Adipocyte (in vitro differentiated cells): Measurements from ENCODE around the gene TBCA.

ENCODE experiments used
- DNase-seq: peaks from one replicate; pipeline ENCODE4 v3.0.0-alpha.2; 2015; ENCODE audit warnings: low read depth
- H3K27me3 ChIP-seq: replicated peaks from 2 replicates; pipeline ENCODE4 v1.7.0; 2013; ENCODE audit warnings: mild to moderate bottlenecking, low read length, moderate library complexity; ENCODE audit not compliant: control insufficient read depth, insufficient read depth
- H3K36me3 ChIP-seq: 2 replicates; pipeline ENCODE4 v1.7.0; 2013; ENCODE audit warnings: low read length, mild to moderate bottlenecking, moderate library complexity; ENCODE audit not compliant: control insufficient read depth, insufficient read depth, severe bottlenecking
- H3K4me1 ChIP-seq: 2 replicates; pipeline ENCODE4 v1.7.0; 2013; ENCODE audit warnings: mild to moderate bottlenecking, low read length, moderate library complexity; ENCODE audit not compliant: control insufficient read depth, insufficient read depth
- H3K4me3 ChIP-seq: 2 replicates; pipeline ENCODE4 v1.7.0; 2013; ENCODE audit warnings: mild to moderate bottlenecking, low read length, moderate library complexity
- H3K9ac ChIP-seq: 2 replicates; pipeline ENCODE4 v1.7.0; 2013; ENCODE audit warnings: mild to moderate bottlenecking, low read length, moderate library complexity
- H3K9me3 ChIP-seq: 2 replicates; pipeline ENCODE4 v1.7.0; 2013; ENCODE audit warnings: mild to moderate bottlenecking, low read length, moderate library complexity; ENCODE audit not compliant: control insufficient read depth

Gene TBCA

DNA sequence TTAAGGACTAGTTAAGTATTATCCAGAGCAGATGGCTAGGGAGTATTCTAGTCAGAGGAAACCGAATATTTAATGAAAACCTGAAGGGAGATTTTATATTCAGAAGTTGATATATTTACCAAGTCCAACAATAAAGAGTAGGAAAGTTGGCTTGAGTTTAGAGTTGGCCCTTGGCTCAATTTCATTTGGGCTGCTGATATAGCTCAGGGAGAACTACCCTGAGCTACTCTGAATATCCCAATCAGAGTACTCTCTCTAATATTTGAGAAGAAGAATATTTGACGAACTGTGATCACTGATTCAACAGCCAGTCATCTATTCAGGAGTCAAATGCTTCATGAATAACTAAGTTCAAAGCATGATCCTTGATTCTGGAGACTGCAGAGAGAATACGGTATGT lies 34.5 kb downstream of the TBCA start:
- DNase-seq: no peak
- Histone ChIP-seq H3K4me3 (no peak overlapping the region), H3K36me3 (peaks cover 15% of the 10 kb centered on the region), H3K4me1 (peaks cover 39% of the 10 kb centered on the region), H3K9me3 (no peaks in the 10 kb centered on the region), H3K27me3 (no peaks in the 10 kb centered on the region), H3K9ac (no peak overlapping the region)

DNA sequence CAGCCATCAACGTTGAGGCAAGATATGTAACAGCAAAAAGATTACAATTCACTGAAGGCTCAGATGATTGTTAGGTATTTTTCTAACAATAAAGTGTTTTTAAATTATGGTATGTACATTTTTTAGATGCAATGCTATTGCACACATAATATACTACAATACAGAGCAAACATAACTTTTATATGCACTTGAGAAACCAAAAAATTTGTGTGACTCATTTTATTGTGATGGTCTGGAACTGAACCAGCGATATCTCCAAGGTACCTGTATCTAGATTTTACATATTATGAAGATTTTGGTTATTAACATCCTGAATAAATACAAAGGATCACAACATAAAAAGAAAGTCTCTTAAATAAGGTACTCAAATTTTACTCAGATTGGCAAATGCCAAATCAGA lies 41.3 kb downstream of the TBCA start:
- H3K4me1 ChIP-seq: peaks cover 9% of the 10 kb centered on the region
- peaks cover 11% of the 10 kb centered on the region for H3K36me3 ChIP-seq
- DNase-seq: no peak
- no peaks in the 10 kb centered on the region for H3K9me3 ChIP-seq
- no peak overlapping the region for H3K4me3 ChIP-seq
- H3K27me3 ChIP-seq: no peaks in the 10 kb centered on the region
- H3K9ac ChIP-seq: no peak overlapping the region

DNA sequence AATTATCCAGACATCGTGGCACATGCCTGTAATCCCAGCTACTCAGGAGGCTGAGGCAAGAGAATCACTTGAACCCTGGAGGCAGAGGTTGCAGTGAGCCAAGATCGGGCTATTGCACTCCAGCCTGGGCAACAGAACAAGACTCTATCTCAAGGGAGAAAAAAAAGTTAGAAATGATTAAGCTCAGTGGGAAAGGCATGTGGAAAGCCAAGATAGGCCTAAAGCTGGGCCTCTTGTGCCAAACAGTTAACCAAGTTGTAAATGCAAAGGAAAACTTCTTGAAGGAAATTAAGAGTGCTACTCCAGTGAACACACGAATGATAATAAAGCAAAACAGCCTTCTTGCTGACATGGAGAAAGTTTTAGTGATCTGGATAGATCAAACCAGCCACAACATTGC lies 43.0 kb downstream of the TBCA start:
- no peaks in the 10 kb centered on the region for H3K27me3 ChIP-seq
- DNase-seq: no peak
- no peaks in the 10 kb centered on the region for H3K9me3 ChIP-seq
- no peak overlapping the region for H3K9ac ChIP-seq
- H3K4me1 ChIP-seq: peaks cover 7% of the 10 kb centered on the region
- no peak overlapping the region for H3K4me3 ChIP-seq
- H3K36me3 ChIP-seq: peaks cover 3% of the 10 kb centered on the region

DNA sequence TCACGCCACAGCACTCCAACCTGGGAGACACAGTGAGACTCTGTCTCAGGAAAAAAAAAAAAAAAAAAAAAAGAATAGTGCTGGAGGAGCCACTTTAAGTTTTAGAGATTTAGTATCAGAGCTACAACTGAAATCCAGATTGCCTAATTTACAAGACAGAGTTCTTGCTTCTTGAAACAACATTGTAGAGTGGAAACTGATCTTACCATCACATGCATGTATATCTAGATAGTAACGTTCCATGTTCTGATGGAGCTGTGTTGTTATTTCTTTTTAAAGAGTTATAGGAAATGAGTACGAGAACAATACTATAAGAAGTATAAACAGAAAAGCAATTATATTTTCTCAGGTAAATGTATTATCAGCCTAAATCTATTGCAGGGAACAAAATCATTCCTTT lies 48.9 kb downstream of the TBCA start:
- no peaks in the 10 kb centered on the region for H3K27me3 ChIP-seq
- H3K9ac ChIP-seq: no peak overlapping the region
- peaks cover 3% of the 10 kb centered on the region for H3K4me1 ChIP-seq
- H3K36me3 ChIP-seq: peaks cover 3% of the 10 kb centered on the region
- H3K9me3 ChIP-seq: no peaks in the 10 kb centered on the region
- DNase-seq: no peak
- H3K4me3 ChIP-seq: no peak overlapping the region

DNA sequence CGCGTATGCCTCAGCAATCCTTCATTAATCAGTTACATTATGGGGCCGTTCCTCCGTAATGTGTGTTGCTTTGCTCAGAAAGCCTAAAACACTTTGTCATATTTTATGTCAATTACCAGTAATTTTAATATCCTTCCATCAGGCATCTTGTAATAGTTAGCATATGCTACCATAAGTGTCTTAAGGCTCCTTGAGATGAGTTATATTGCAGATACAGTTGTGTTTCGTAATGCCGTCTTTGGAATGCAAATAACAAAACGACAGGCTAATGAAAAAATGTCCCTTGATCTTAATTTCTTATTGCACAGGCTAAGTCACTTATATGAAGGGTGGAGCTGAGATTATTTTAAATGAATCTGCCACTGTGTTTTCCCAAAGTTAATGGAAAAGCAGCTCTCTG lies 50.5 kb downstream of the TBCA start:
- no peak for DNase-seq
- no peak overlapping the region for H3K4me3 ChIP-seq
- peaks cover 3% of the 10 kb centered on the region for H3K36me3 ChIP-seq
- H3K9me3 ChIP-seq: no peaks in the 10 kb centered on the region
- H3K4me1 ChIP-seq: peaks cover 3% of the 10 kb centered on the region
- H3K9ac ChIP-seq: no peak overlapping the region
- H3K27me3 ChIP-seq: no peaks in the 10 kb centered on the region

DNA sequence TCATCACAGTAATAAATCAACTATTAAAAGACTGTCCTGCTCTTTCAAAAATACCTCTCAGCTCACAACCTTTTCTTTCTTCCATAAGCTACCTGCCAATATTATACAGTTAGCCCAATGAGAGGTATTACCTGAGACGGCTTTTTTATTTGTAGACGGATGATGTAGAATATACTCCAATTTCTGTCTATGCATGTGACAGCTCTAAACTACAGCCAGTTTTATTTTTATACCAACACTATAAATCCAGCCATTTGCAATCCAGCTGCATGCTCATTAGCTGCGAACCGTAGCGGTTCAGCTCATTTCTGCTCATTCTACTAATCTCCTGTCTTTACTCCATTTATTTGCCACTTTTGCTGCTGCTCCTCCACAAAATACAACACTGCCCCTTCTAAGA lies 51.2 kb downstream of the TBCA start:
- Histone ChIP-seq H3K36me3 (peaks cover 3% of the 10 kb centered on the region), H3K27me3 (no peaks in the 10 kb centered on the region), H3K9me3 (no peaks in the 10 kb centered on the region), H3K4me1 (peaks cover 3% of the 10 kb centered on the region), H3K9ac (no peak overlapping the region), H3K4me3 (no peak overlapping the region)
- no peak for DNase-seq

DNA sequence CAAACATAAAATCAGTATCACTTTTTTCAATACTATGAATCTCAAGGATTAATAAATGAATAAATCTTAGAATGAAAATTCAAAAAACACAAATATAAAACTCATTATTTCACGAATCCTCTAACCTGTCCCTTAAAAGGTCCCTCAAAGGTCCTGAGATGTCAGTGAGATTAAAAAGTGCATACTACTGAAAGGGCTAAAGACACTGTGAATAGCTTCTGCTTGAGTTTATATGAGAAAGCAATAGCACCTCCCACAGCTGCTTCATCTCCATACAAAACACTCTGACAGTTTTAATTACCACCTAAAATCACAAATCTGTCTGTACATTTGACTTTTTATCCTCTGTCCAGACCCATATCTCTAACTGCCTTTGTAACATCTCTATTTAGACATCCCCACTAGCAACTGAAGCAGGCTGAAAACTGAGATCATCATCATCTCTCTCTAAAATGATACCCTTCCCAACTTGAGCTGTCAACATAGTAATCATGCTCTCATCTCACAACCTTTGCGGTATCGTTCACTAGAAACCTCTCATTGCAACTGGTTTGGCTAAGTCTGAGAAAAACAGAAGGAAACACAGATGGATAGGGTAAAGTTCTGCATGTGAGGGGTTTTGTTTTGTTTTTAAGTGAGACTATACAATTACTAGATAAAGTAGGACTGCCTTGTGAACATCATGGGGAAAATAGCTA lies 56.3 kb downstream of the TBCA start:
- Histone ChIP-seq H3K9ac (no peak overlapping the region), H3K9me3 (no peaks in the 10 kb centered on the region), H3K36me3 (peaks cover 5% of the 10 kb centered on the region), H3K4me1 (no peaks in the 10 kb centered on the region), H3K4me3 (no peak overlapping the region), H3K27me3 (no peaks in the 10 kb centered on the region)
- no peak for DNase-seq

DNA sequence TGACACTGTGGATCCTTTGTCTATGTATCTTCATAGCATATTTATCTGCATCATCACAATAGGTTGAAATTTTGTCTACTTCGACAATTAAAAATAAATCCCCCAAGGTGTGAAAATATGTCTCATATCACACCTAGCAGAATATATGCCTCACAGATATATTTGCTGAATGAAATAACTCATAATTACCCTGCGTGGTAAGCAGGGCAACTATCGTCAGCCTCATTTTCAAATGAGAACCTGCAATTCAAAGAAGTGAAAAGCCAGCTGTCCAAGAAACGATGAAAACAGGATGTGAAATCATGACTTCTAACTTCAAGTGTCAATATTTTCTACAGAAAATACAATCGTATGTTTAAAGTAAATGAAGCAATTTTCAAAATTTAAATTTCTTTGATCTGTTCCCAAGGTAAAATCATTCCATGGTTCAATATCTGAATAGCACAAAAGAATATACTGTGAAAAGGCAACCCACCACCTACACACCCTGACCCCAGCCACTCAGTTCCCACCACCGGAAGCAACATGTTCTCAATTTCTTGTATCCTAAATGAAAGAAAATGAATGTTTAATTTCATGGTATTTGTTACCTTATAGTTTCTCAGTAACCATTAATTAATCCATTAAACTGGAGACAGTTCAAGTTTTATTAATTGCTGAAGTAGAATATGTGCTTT lies 57.1 kb downstream of the TBCA start:
- DNase-seq: no peak
- H3K36me3 ChIP-seq: peaks cover 5% of the 10 kb centered on the region
- H3K4me1 ChIP-seq: no peaks in the 10 kb centered on the region
- H3K9me3 ChIP-seq: no peaks in the 10 kb centered on the region
- H3K4me3 ChIP-seq: no peak overlapping the region
- H3K9ac ChIP-seq: no peak overlapping the region
- H3K27me3 ChIP-seq: no peaks in the 10 kb centered on the region

DNA sequence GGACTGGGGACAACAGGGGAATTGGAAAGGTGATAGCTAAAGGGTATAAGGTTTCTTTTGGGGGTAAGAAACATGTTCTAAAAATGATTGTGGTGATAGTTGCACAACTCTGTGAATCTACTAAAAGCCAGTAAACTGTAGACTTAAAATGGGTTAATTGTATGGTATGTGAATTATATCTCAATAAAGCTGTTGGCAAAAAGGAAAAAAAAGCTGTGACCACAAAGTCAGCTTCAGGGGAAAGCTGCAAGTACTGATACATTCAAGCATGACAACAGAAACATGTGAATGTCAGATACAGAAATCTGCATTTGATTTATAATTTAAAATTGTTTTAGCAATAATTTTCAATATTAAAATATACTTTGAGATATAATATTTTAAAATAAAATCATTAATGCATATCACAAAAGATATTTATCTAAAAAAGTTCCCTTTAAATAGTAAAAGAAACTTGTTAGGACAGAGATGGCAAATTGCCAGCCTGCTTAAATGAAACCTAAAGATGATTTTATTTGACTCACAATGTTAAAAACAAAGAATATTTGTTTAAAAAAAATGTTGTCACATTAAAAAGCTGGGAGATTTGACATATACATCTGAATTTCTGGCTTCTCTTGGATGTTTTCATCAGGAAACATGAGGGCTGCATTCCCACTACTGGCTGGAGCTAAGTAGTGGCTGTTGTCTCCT lies 66.0 kb downstream of the TBCA start:
- DNase-seq: peak; percentile 33
- H3K4me1 ChIP-seq: peaks cover 4% of the 10 kb centered on the region
- no peaks in the 10 kb centered on the region for H3K27me3 ChIP-seq
- H3K9me3 ChIP-seq: no peaks in the 10 kb centered on the region
- H3K4me3 ChIP-seq: no peak overlapping the region
- H3K9ac ChIP-seq: no peak overlapping the region
- H3K36me3 ChIP-seq: peaks cover 39% of the 10 kb centered on the region

DNA sequence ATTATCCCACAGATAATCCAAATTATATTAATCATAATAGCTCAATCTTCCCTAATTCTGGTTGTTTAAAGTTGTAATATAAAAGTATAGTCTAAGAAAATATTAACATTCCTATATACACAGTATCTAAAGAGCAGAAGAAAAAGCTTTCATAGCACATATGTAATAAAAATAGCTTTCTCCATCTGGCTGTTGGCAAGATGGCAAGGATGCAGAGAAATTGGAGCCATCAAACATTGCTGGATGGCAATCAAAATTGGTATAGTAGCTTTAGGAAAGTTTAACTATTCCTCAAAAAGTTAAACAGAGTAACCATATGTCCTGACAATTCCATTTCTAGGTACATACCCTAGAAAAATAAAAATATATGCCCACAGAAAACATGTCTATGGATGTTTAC lies 66.8 kb downstream of the TBCA start:
- Histone ChIP-seq H3K36me3 (peaks cover 47% of the 10 kb centered on the region), H3K27me3 (no peaks in the 10 kb centered on the region), H3K4me3 (no peak overlapping the region), H3K4me1 (peaks cover 4% of the 10 kb centered on the region), H3K9me3 (no peaks in the 10 kb centered on the region), H3K9ac (no peak overlapping the region)
- DNase-seq: no peak

DNA sequence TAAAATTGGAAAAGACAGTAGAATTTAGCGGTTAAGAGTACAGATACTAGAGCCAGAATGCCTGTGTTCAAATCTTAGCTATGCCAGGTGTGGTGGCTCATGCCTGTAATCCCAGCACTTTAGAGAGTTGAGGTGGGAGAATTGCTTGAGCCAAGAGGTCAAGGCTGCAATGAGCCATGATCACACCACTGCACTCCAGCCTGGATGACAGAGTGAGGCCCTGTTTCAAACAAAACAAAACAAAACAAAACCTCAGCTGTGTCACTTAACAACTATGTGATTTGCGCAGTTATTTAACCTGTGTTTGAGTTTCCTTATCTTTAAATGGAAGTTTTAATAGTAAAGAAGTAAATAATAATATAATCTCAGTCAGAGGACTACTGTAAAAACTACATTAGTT lies 68.3 kb downstream of the TBCA start:
- peaks cover 62% of the 10 kb centered on the region for H3K36me3 ChIP-seq
- H3K4me3 ChIP-seq: no peak overlapping the region
- H3K9ac ChIP-seq: no peak overlapping the region
- H3K4me1 ChIP-seq: peaks cover 4% of the 10 kb centered on the region
- H3K9me3 ChIP-seq: no peaks in the 10 kb centered on the region
- H3K27me3 ChIP-seq: no peaks in the 10 kb centered on the region
- no peak for DNase-seq
